DOHH2 (cell line): ENCODE results near the gene ACSL5.

ENCODE experiments used
- H3F3A ChIP-seq: fragments of 200-600 bp; sonication (generic), shearing (Covaris generic); 2 replicates; pipeline ENCODE4 v1.6.0; 2016; ENCODE audit warnings: antibody characterized with exemption, mild to moderate bottlenecking; ENCODE audit not compliant: control insufficient read depth, insufficient read depth
- H3K27ac ChIP-seq: fragments of 200-600 bp; sonication (generic); 2 replicates; pipeline ENCODE4 v1.5.1; 2014; ENCODE audit warnings: low read depth, mild to moderate bottlenecking, low read length, moderate library complexity
- H3K27me3 ChIP-seq: fragments of 200-600 bp; sonication (generic); 2 replicates; pipeline ENCODE4 v1.6.1; 2014; ENCODE audit warnings: mild to moderate bottlenecking, low read length, mixed read lengths; ENCODE audit not compliant: control insufficient read depth
- H3K36me3 ChIP-seq: fragments of 200-600 bp; sonication (generic); 2 replicates; pipeline ENCODE4 v1.6.1; 2014; ENCODE audit warnings: mild to moderate bottlenecking, low read length, moderate library complexity, mixed read lengths; ENCODE audit not compliant: control insufficient read depth
- H3K4me1 ChIP-seq: fragments of 200-600 bp; sonication (generic); 2 replicates; pipeline ENCODE4 v1.6.1; 2014; ENCODE audit warnings: mild to moderate bottlenecking, low read length, mixed read lengths; ENCODE audit not compliant: control insufficient read depth
- H3K4me2 ChIP-seq: fragments of 200-600 bp; sonication (generic); 2 replicates; pipeline ENCODE4 v1.6.0; 2014; ENCODE audit warnings: mild to moderate bottlenecking, low read length, moderate library complexity
- H3K4me3 ChIP-seq: fragments of 200-600 bp; sonication (generic); 2 replicates; pipeline ENCODE4 v1.5.1; 2014; ENCODE audit warnings: mild to moderate bottlenecking, low read length, mixed read lengths
- H3K79me2 ChIP-seq: fragments of 200-600 bp; sonication (generic); 2 replicates; pipeline ENCODE4 v1.6.1; 2014; ENCODE audit warnings: mild to moderate bottlenecking, low read length, mixed read lengths; ENCODE audit not compliant: control insufficient read depth
- H3K9me2 ChIP-seq: fragments of 200-600 bp; sonication (generic); replicated peaks from 2 replicates; pipeline ENCODE4 v1.6.1; 2014; ENCODE audit warnings: mild to moderate bottlenecking, low read length, mixed read lengths; ENCODE audit not compliant: control insufficient read depth
- H3K9me3 ChIP-seq: fragments of 200-600 bp; sonication (generic); 2 replicates; pipeline ENCODE4 v1.6.1; 2014; ENCODE audit warnings: antibody characterized with exemption, low read length, mixed read lengths; ENCODE audit not compliant: control insufficient read depth, insufficient read depth
- H4K20me1 ChIP-seq: fragments of 200-600 bp; sonication (generic); 2 replicates; pipeline ENCODE4 v1.6.0; 2014; ENCODE audit warnings: low read depth, mild to moderate bottlenecking, antibody characterized with exemption, low read length, moderate library complexity; ENCODE audit not compliant: control insufficient read depth, insufficient read depth
- CTCF ChIP-seq: fragments of 200-600 bp; sonication (generic); IDR thresholded peaks from one replicate; pipeline ENCODE4 v1.5.1; 2014; ENCODE audit warnings: antibody characterized with exemption, mild to moderate bottlenecking, low read depth, low read length; ENCODE audit not compliant: poor library complexity, severe bottlenecking
- EZH2phosphoT487 ChIP-seq: fragments of 200-600 bp; sonication (generic); IDR thresholded peaks from 2 replicates; pipeline ENCODE4 v1.6.1; 2017; ENCODE audit warnings: borderline replicate concordance, mild to moderate bottlenecking, antibody characterized with exemption, low read length, moderate library complexity, mixed read lengths

ACSL5 gene

GRCh38 chr10:112336556-112337201 is 37.2 kb upstream of the ACSL5 start:
- peaks cover 14% of the 10 kb centered on the region; the same call in 1 of the 2 replicates for H3K27me3 ChIP-seq
- TF ChIP-seq EZH2phosphoT487: no peak
- no peak for TF ChIP-seq CTCF
- no peak overlapping the region for H3K27ac ChIP-seq
- H3K4me3 ChIP-seq: no peak overlapping the region
- no peaks in the 10 kb centered on the region for H3K36me3 ChIP-seq
- no peaks in the 10 kb centered on the region for H3K9me2 ChIP-seq
- H3K4me2 ChIP-seq: no peak overlapping the region
- H3K79me2 ChIP-seq: no peaks in the 10 kb centered on the region
- H3K4me1 ChIP-seq: no peaks in the 10 kb centered on the region
- no peaks in the 10 kb centered on the region for H4K20me1 ChIP-seq
- H3F3A ChIP-seq: no peaks in the 10 kb centered on the region
- H3K9me3 ChIP-seq: no peaks in the 10 kb centered on the region

GRCh38 chr10:112338957-112339356 is 35.0 kb upstream of the ACSL5 start:
- no peaks in the 10 kb centered on the region for H4K20me1 ChIP-seq
- peaks cover 7% of the 10 kb centered on the region; the same call in 1 of the 2 replicates for H3K27me3 ChIP-seq
- no peaks in the 10 kb centered on the region for H3K36me3 ChIP-seq
- H3K79me2 ChIP-seq: no peaks in the 10 kb centered on the region
- H3K4me3 ChIP-seq: no peak overlapping the region
- no peak for TF ChIP-seq EZH2phosphoT487
- no peaks in the 10 kb centered on the region for H3K9me3 ChIP-seq
- H3K27ac ChIP-seq: no peak overlapping the region
- H3K4me1 ChIP-seq: no peaks in the 10 kb centered on the region
- no peaks in the 10 kb centered on the region for H3F3A ChIP-seq
- H3K9me2 ChIP-seq: no peaks in the 10 kb centered on the region
- H3K4me2 ChIP-seq: no peak overlapping the region

- no peak overlapping the region for H3K4me2 ChIP-seq
- TF ChIP-seq CTCF (no peak), EZH2phosphoT487 (no peak)
- no peaks in the 10 kb centered on the region for H3K79me2 ChIP-seq
- H3F3A ChIP-seq: no peaks in the 10 kb centered on the region
- no peaks in the 10 kb centered on the region for H4K20me1 ChIP-seq
- H3K4me3 ChIP-seq: no peak overlapping the region
- no peak overlapping the region for H3K27ac ChIP-seq
- no peaks in the 10 kb centered on the region for H3K36me3 ChIP-seq
- H3K27me3 ChIP-seq: 0 out of 2 replicates have a peak, but pooled peaks cover 4% of the 10 kb centered on the region
- no peaks in the 10 kb centered on the region for H3K9me2 ChIP-seq
- H3K4me1 ChIP-seq: no peaks in the 10 kb centered on the region
- no peaks in the 10 kb centered on the region for H3K9me3 ChIP-seq
Measured at GRCh38 chr10:112340601-112341000, 33.3 kb upstream of the ACSL5 start.

GRCh38 chr10:112343056-112343806 is 30.7 kb upstream of the ACSL5 start:
- no peaks in the 10 kb centered on the region for H3F3A ChIP-seq
- no peak overlapping the region for H3K27ac ChIP-seq
- H3K4me2 ChIP-seq: no peak overlapping the region
- no peaks in the 10 kb centered on the region for H3K36me3 ChIP-seq
- H3K79me2 ChIP-seq: no peaks in the 10 kb centered on the region
- no peaks in the 10 kb centered on the region for H3K9me2 ChIP-seq
- no peak for TF ChIP-seq EZH2phosphoT487
- no peaks in the 10 kb centered on the region for H4K20me1 ChIP-seq
- no peaks in the 10 kb centered on the region for H3K9me3 ChIP-seq
- no peaks in the 10 kb centered on the region for H3K4me1 ChIP-seq
- no peak overlapping the region for H3K4me3 ChIP-seq
- H3K27me3 ChIP-seq: no peaks in the 10 kb centered on the region
